ENCODE data around the gene NPAS3. TPM values are rescaled to one million over a fixed set of nuclear protein-coding genes. Genes with fewer than 3 reads are reported as not detected.

The NPAS3 gene
- total RNA-seq, 1 experiment from 2014 or later, result 0.36 TPM

GRCh38 chr14:33592297-33592696, 653.6 kb downstream of the NPAS3 start:
- Histone ChIP-seq H3K27ac (ENCODE audit: low read length) (no peak overlapping the region), H3K9me3 (ENCODE audit: low read length) (no peaks in the 10 kb centered on the region), H3K4me1 (ENCODE audit: insufficient read depth, low read length) (peaks cover 24% of the 10 kb centered on the region), H3K36me3 (ENCODE audit: low read depth, low read length) (no peaks in the 10 kb centered on the region), H3K27me3 (ENCODE audit: low read length) (no peaks in the 10 kb centered on the region), H3K79me2 (ENCODE audit: low read length) (no peaks in the 10 kb centered on the region), H3K9ac (ENCODE audit: low read length) (no peak overlapping the region), H3F3A (ENCODE audit: low read length, unreplicated experiment) (no peaks in the 10 kb centered on the region), H4K20me1 (ENCODE audit: low read length) (no peaks in the 10 kb centered on the region), H3K4me2 (ENCODE audit: low read length) (no peak overlapping the region), H3K9me2 (replicated peaks; ENCODE audit: low read length) (no peaks in the 10 kb centered on the region), H3K4me3 (ENCODE audit: low read length) (no peak overlapping the region), H2AFZ (ENCODE audit: low read length) (no peak overlapping the region)
- ATAC-seq (no peak), DNase-seq (peak; percentile 31)
- ChIA-PET CTCF (no interaction called here), POLR2A (ENCODE audit: unreplicated experiment) (no interaction called here)
- intact Hi-C loops (cut with micrococcal nuclease), result no loop called here
- BruUV-seq (replicated peaks), result no TSS peak
- TF ChIP-seq EZH2 (IDR thresholded peaks at IDR 0.05; ENCODE audit: low read length, unreplicated experiment), result no peak
- TF ChIP-seq EZH2phosphoT487 (IDR thresholded peaks at IDR 0.05; ENCODE audit: borderline replicate concordance, low read length), result no peak
- TF ChIP-seq CTCF (conservative IDR thresholded peaks at IDR 0.05; ENCODE audit: low read depth, low read length), result no peak

- ATAC-seq (no peak), DNase-seq (no peak)
- Histone ChIP-seq H3K36me3 (ENCODE audit: low read depth, low read length) (no peaks in the 10 kb centered on the region), H3K79me2 (ENCODE audit: low read length) (no peaks in the 10 kb centered on the region), H3K9me3 (ENCODE audit: low read length) (no peaks in the 10 kb centered on the region), H3F3A (ENCODE audit: low read length, unreplicated experiment) (no peaks in the 10 kb centered on the region), H4K20me1 (ENCODE audit: low read length) (no peaks in the 10 kb centered on the region), H2AFZ (ENCODE audit: low read length) (no peak overlapping the region), H3K9me2 (replicated peaks; ENCODE audit: low read length) (no peaks in the 10 kb centered on the region), H3K4me1 (ENCODE audit: insufficient read depth, low read length) (peaks cover 6% of the 10 kb centered on the region; the same call in 1 of the 2 replicates), H3K4me3 (ENCODE audit: low read length) (no peak overlapping the region), H3K27me3 (ENCODE audit: low read length) (no peaks in the 10 kb centered on the region), H3K4me2 (ENCODE audit: low read length) (no peak overlapping the region), H3K9ac (ENCODE audit: low read length) (no peak overlapping the region), H3K27ac (ENCODE audit: low read length) (no peak overlapping the region)
- intact Hi-C loops (cut with micrococcal nuclease), result no loop called here
- TF ChIP-seq EZH2phosphoT487 (IDR thresholded peaks at IDR 0.05; ENCODE audit: borderline replicate concordance, low read length) (no peak), EZH2 (IDR thresholded peaks at IDR 0.05; ENCODE audit: low read length, unreplicated experiment) (no peak), CTCF (conservative IDR thresholded peaks at IDR 0.05; ENCODE audit: low read depth, low read length) (no peak)
- CTCF ChIA-PET, result no interaction called here
- POLR2A ChIA-PET (ENCODE audit: unreplicated experiment), result no interaction called here
- BruUV-seq (replicated peaks), result no TSS peak
Measured at GRCh38 chr14:33596211-33597080, 657.8 kb downstream of the NPAS3 start.

- Histone ChIP-seq H3K27ac (ENCODE audit: low read length) (no peak overlapping the region), H3F3A (ENCODE audit: low read length, unreplicated experiment) (no peaks in the 10 kb centered on the region), H3K36me3 (ENCODE audit: low read depth, low read length) (no peaks in the 10 kb centered on the region), H3K4me2 (ENCODE audit: low read length) (no peak overlapping the region), H3K9ac (ENCODE audit: low read length) (no peak overlapping the region), H3K9me3 (ENCODE audit: low read length) (no peaks in the 10 kb centered on the region), H2AFZ (ENCODE audit: low read length) (no peak overlapping the region), H3K79me2 (ENCODE audit: low read length) (no peaks in the 10 kb centered on the region), H3K4me1 (ENCODE audit: insufficient read depth, low read length) (no peaks in the 10 kb centered on the region), H3K9me2 (replicated peaks; ENCODE audit: low read length) (no peaks in the 10 kb centered on the region), H4K20me1 (ENCODE audit: low read length) (no peaks in the 10 kb centered on the region), H3K27me3 (ENCODE audit: low read length) (no peaks in the 10 kb centered on the region), H3K4me3 (ENCODE audit: low read length) (no peak overlapping the region)
- DNase-seq, result no peak
- ChIA-PET CTCF (no interaction called here), POLR2A (ENCODE audit: unreplicated experiment) (no interaction called here)
- no TSS peak for BruUV-seq (replicated peaks)
- no peak for ATAC-seq
- TF ChIP-seq EZH2phosphoT487 (IDR thresholded peaks at IDR 0.05; ENCODE audit: borderline replicate concordance, low read length) (no peak), CTCF (conservative IDR thresholded peaks at IDR 0.05; ENCODE audit: low read depth, low read length) (no peak), EZH2 (IDR thresholded peaks at IDR 0.05; ENCODE audit: low read length, unreplicated experiment) (no peak)
- intact Hi-C loops (cut with micrococcal nuclease), result no loop called here
Measured at GRCh38 chr14:33598582-33598981, 659.9 kb downstream of the NPAS3 start.

Measured in PC-3 (cell line).